Sciatic nerve (tissue), 2 donors: ENCODE measurements around the gene TRPM5. TPM values are rescaled to one million over a fixed set of nuclear protein-coding genes. Genes with fewer than 3 reads are reported as not detected.

Source experiments
- ATAC-seq: fragments of 200-7000 bp; cut with Tn5 transposase; one replicate; pipeline ENCODE4 v1.9.1; 2020; ENCODE audit warnings: mild to moderate bottlenecking, moderate library complexity
- DNase-seq: peaks from one replicate; pipeline ENCODE4 v3.0.0-alpha.2; 2020; ENCODE audit warnings: low spot score
- intact Hi-C: fragments of 100-400 bp; cut with DNase I; formaldehyde crosslinking; loops from one replicate; pipeline ENCODE4 v1.14.2; 2022
- total RNA-seq: library from RNA; stranded (reverse); fragmentation: NEBNext Ultra II Directional; extraction: Animal tissue kit (Norgen Biotek cat#: 25700); gene quantifications from one replicate; pipeline ENCODE4 v1.2.1, GENCODE V29; 2021
- donor health status: DM: no; HTN: no; CAD: no.
- donor health status: DM: no; HTN: no; CAD: no.

TRPM5 gene
- total RNA-seq, 1 donor from 2014 or later: not detected

GRCh38 chr11:2459796-2460531 lies 15.7 kb upstream of the TRPM5 start:
- peak; percentile 36 for DNase-seq
- no peak for ATAC-seq
- intact Hi-C loops: no loop called here

GRCh38 chr11:2459016-2459725 lies 14.9 kb upstream of the TRPM5 start:
- no peak for ATAC-seq
- intact Hi-C loops: no loop called here
- DNase-seq: peak; percentile 51

GRCh38 chr11:2458321-2458720 lies 14.0 kb upstream of the TRPM5 start:
- intact Hi-C loops: no loop called here
- DNase-seq (peak; percentile 48), ATAC-seq (no peak)

- intact Hi-C loops: no loop called here
- no peak for DNase-seq
- ATAC-seq: no peak
These were observed 9.1 kb upstream of the TRPM5 start for GRCh38 chr11:2453436-2453835.

GRCh38 chr11:2452321-2453012 lies 8.2 kb upstream of the TRPM5 start:
- intact Hi-C loops: no loop called here
- ATAC-seq: no peak
- no peak for DNase-seq

- ATAC-seq (no peak), DNase-seq (no peak)
- intact Hi-C loops: no loop called here
These were observed 7.6 kb upstream of the TRPM5 start for GRCh38 chr11:2451916-2452315.

- no peak for DNase-seq
- no peak for ATAC-seq
- intact Hi-C loops: no loop called here
These were observed 7.0 kb upstream of the TRPM5 start for GRCh38 chr11:2451336-2451735.

GRCh38 chr11:2450321-2451041 lies 6.2 kb upstream of the TRPM5 start:
- intact Hi-C loops: no loop called here

GRCh38 chr11:2449548-2450320 lies 5.4 kb upstream of the TRPM5 start:
- intact Hi-C loops: no loop called here
- DNase-seq (no peak), ATAC-seq (no peak)

More at GRCh38 chr11:2450321-2451041, 6.2 kb upstream of the TRPM5 start:
- DNase-seq (no peak), ATAC-seq (no peak)

GRCh38 chr11:2448661-2449547 lies 4.6 kb upstream of the TRPM5 start:
- intact Hi-C loops: no loop called here
- ATAC-seq (no peak), DNase-seq (no peak)

- DNase-seq (no peak), ATAC-seq (no peak)
- intact Hi-C loops: no loop called here
These were observed 3.8 kb upstream of the TRPM5 start for GRCh38 chr11:2447951-2448650.

GRCh38 chr11:2447253-2447950 lies 3.1 kb upstream of the TRPM5 start:
- DNase-seq (no peak), ATAC-seq (no peak)
- intact Hi-C loops: no loop called here

GRCh38 chr11:2446590-2447252 lies 2.4 kb upstream of the TRPM5 start:
- intact Hi-C loops: no loop called here
- DNase-seq: no peak
- ATAC-seq: no peak

- ATAC-seq: peak; percentile 14
- intact Hi-C loops: no loop called here
- no peak for DNase-seq
These were observed 1.6 kb upstream of the TRPM5 start for GRCh38 chr11:2445746-2446551.
